COR-L47 (cell line): ENCODE results near the gene SLC2A13.
"Not testable (repeated sequence)": the region's sequence is repeated elsewhere in the genome, so short reads cannot be mapped to it uniquely, and the experiment has no call there.

ENCODE experiments used
- DNase-seq: peaks from one replicate; lab custom pipeline; 2025; lab: John Stamatoyannopoulos, UW

The SLC2A13 gene

DNA sequence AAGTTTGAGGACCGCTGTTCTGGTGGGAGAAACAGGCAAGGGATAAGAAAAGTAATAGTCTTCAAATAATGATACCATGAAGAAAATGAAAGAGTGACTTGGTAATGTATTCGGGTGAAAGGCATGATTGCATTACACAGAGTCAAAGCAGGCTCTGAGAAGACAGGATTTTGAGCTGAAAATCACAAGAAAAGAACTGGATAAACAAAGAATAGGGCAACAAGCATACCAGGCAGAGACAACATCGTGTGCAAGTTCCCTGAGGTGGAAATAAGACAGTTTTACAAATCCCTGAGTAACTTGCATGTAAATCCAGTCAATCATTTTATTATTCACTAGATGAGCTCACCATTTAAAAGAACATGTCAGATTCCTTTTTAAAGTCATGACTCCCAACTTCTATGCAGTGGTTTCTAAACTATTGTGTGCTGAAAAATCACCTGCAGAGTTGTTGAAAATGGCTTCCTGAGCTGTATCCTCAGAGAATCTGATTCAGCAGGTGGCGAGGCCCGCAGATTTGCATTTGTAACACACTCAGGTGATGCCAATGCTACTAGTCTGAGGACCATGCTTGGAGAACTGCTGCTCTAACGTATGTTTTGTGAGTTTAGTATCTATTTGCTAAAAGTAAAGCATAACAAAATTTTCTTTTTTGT is 353.3 kb downstream of the SLC2A13 start:
- DNase-seq, result no peak

DNA sequence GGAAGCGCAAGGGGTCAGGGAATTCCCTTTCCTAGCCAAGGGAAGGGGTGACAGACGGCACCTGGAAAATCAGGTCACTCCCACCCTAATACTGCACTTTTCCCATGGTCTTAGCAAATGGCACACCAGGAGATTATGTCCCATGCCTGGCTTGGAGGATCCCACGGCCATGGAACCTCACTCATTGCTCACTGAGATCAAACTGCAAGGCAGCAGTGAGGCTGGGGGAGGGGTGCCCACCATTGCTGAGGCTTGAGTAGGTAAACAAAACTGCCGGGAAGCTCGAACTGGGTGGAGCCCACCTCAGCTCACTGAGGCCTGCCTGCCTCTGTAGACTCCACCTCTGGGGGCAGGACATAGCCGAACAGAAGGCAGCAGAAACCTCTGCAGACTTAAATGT is 359.7 kb downstream of the SLC2A13 start:
- not testable (repeated sequence) for DNase-seq

DNA sequence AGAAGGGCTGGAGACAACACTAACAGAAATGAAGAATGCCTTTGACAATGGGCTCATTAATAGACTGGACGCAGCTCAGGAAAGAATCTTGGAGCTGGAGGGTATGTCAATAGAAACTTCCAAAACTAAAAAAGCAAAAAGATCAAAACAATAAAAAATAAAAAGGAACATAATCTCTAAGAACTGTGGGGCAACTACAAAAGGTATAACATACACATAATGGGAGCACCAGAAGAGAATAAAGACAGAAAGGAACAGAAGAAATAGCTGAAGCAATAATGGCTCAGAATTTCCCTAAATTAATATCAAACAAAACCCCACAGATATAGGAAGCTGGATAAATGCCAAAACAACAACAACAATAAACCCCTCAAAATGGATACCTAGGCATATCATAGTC is 362.2 kb downstream of the SLC2A13 start:
- no peak for DNase-seq

DNA sequence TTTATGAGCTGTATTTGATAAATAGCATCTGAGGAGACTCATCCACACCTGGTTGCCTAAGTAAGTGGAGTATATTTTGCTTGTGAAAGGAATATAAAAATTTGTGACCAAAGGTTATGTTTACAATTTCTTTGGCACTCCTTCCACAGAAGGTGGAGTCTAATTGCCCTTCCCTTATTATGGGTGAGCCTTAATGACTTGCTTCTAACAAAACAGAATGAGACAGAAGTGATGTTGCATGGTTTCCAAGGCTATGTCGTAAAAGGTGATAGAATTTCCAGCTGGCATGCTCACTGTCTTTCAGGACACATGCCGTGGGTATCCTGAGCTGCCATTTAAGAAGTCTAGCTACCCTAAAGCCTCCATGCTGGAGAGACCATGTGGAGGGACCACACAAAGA is 369.5 kb downstream of the SLC2A13 start:
- peak; percentile 40 for DNase-seq

DNA sequence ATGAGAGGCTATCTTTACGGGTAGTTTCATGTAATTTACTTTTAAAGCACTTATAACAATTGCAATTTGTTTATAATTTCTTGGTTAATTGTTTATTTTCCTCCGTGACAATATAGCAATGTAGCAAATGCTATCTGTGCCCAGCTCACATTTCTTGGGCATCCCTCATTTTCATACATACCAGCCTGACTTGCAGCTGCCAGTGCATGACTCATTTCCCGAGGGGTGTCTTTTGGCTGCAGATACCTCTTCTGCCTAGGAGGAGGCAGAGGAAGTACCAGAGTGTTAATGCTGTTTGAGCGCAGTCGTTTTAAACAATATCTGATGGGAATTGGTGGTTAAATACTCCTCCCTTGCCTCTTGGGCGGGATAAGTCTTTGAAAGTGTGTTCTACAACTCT is 382.1 kb downstream of the SLC2A13 start:
- peak; percentile 1 for DNase-seq

DNA sequence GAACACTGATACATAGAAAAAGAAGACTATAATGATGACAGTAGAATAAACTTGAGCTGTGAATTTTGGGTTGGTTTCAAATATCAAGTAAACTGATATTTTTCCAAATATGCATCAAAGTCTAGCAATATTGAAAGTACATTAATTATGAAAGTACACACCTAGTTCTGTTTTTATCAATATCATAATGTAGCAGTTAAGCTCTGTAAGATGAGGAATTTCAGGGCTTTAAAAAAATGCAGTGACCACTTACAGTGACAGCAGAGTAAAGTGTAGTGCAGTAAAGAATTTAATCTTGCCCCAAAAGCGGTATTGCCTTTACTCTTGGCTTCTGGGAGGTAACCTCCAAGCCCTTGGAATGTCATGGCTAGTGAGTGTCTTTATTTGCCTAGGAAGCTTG is 383.4 kb downstream of the SLC2A13 start:
- DNase-seq, result no peak

DNA sequence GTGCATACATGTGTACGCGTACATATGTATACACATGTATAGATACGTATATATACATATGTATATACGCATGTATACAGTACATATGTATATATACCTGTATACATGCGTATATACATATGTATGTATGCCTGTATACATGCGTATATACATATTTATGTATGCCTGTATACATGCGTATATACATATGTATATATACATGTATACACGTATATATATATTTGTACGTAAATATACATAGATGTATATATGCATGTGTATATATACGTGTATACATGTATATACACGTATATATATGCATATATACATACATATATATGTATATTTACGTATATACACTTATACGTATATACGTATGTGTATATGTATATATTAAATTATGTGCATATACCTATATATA is 392.3 kb downstream of the SLC2A13 start:
- DNase-seq, result no peak

DNA sequence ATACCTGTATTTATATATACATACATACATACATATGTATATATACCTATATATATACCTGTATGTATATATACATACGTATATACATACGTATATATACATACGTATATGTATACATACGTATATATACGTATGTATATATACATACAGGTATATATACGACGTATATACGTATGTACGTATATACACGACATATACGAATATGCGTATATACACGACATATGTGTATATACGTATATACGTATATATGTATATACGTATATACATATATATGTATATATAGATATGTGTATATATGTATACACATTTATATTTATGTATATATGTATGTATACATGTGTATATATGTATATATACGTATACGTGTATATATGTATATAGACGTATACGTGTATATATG is 393.5 kb downstream of the SLC2A13 start:
- no peak for DNase-seq
